OCI-LY1 (cell line): ENCODE results near the gene PSME1.

Experiments
- H2AFZ ChIP-seq: fragments of 200-600 bp; sonication (generic), shearing (Covaris generic); 2 replicates; pipeline ENCODE4 v1.6.0; 2014; ENCODE audit warnings: antibody characterized with exemption, mild to moderate bottlenecking, low read length
- H3F3A ChIP-seq: fragments of 200-600 bp; sonication (generic), shearing (Covaris generic); 2 replicates; pipeline ENCODE4 v1.6.0; 2014; ENCODE audit warnings: mild to moderate bottlenecking, antibody characterized with exemption, low read length, moderate library complexity; ENCODE audit not compliant: insufficient read depth
- H3K27ac ChIP-seq: fragments of 200-600 bp; sonication (generic); 2 replicates; pipeline ENCODE4 v1.5.1; 2014; ENCODE audit warnings: low read length, mixed run types, mild to moderate bottlenecking, low read depth; ENCODE audit not compliant: poor library complexity, severe bottlenecking
- H3K27me3 ChIP-seq: fragments of 200-600 bp; sonication (generic); 2 replicates; pipeline ENCODE4 v1.6.0; 2014; ENCODE audit warnings: antibody characterized with exemption, mild to moderate bottlenecking, low read length, moderate library complexity; ENCODE audit not compliant: insufficient read depth
- H3K36me3 ChIP-seq: fragments of 200-600 bp; sonication (generic); 2 replicates; pipeline ENCODE4 v1.6.1; 2014; ENCODE audit warnings: mild to moderate bottlenecking, antibody characterized with exemption, low read length, moderate library complexity, mixed read lengths; ENCODE audit not compliant: insufficient read depth
- H3K4me1 ChIP-seq: fragments of 200-600 bp; sonication (generic); 2 replicates; pipeline ENCODE4 v1.5.1; 2014; ENCODE audit warnings: mild to moderate bottlenecking, low read length, moderate library complexity; ENCODE audit not compliant: insufficient read depth, severe bottlenecking
- H3K4me2 ChIP-seq: fragments of 200-600 bp; sonication (generic), shearing (Covaris generic); 2 replicates; pipeline ENCODE4 v1.6.1; 2014; ENCODE audit warnings: low read length
- H3K4me3 ChIP-seq: fragments of 200-600 bp; sonication (generic); 2 replicates; pipeline ENCODE4 v1.5.1; 2014; ENCODE audit warnings: low read length, low read depth, mild to moderate bottlenecking, mixed read lengths; ENCODE audit not compliant: poor library complexity, severe bottlenecking
- H3K79me2 ChIP-seq: fragments of 200-600 bp; shearing (Covaris generic); 2 replicates; pipeline ENCODE4 v1.6.1; 2016; ENCODE audit warnings: mixed run types, low read length, mixed read lengths; ENCODE audit not compliant: insufficient read depth
- H3K9ac ChIP-seq: fragments of 200-600 bp; sonication (generic), shearing (Covaris generic); 2 replicates; pipeline ENCODE4 v1.6.1; 2014; ENCODE audit warnings: mild to moderate bottlenecking, low read length, mixed read lengths
- H3K9me2 ChIP-seq: fragments of 200-600 bp; sonication (generic), shearing (Covaris generic); 2 replicates; pipeline ENCODE4 v1.6.1; 2014; ENCODE audit warnings: low read depth, mild to moderate bottlenecking, low read length, mixed read lengths
- H3K9me3 ChIP-seq: fragments of 200-600 bp; shearing (Covaris generic); 2 replicates; pipeline ENCODE4 v1.6.1; 2014; ENCODE audit warnings: low read length, mixed read lengths
- H4K20me1 ChIP-seq: fragments of 200-600 bp; sonication (generic), shearing (Covaris generic); 2 replicates; pipeline ENCODE4 v1.6.0; 2016; ENCODE audit warnings: mild to moderate bottlenecking, low read length; ENCODE audit not compliant: insufficient read depth
- CTCF ChIP-seq: fragments of 200-600 bp; sonication (generic), shearing (Covaris generic); IDR thresholded peaks from 2 replicates; pipeline ENCODE4 v1.5.1; 2017; ENCODE audit warnings: mild to moderate bottlenecking, antibody characterized with exemption, low read length, moderate library complexity, mixed read lengths
- EZH2 ChIP-seq: fragments of 200-600 bp; sonication (generic), shearing (Covaris generic); IDR thresholded peaks from 2 replicates; pipeline ENCODE4 v1.8.0; 2017; ENCODE audit warnings: borderline replicate concordance, mixed run types, mild to moderate bottlenecking, antibody characterized with exemption, low read length, moderate library complexity, mixed read lengths

PSME1 gene

GRCh38 chr14:24126939-24127338 lies 9.1 kb upstream of the PSME1 start:
- H3K9me3 ChIP-seq = no peaks in the 10 kb centered on the region
- H3K27me3 ChIP-seq = no peaks in the 10 kb centered on the region
- no peaks in the 10 kb centered on the region for H4K20me1 ChIP-seq
- H3K4me3 ChIP-seq = no peak overlapping the region
- peaks cover 2% of the 10 kb centered on the region for H3K4me1 ChIP-seq
- H3F3A ChIP-seq = no peaks in the 10 kb centered on the region
- no peaks in the 10 kb centered on the region for H3K9me2 ChIP-seq
- H3K36me3 ChIP-seq = peaks cover 15% of the 10 kb centered on the region
- H2AFZ ChIP-seq = no peak overlapping the region
- no peak overlapping the region for H3K27ac ChIP-seq
- TF ChIP-seq CTCF (no peak), EZH2 (no peak)
- H3K79me2 ChIP-seq = no peaks in the 10 kb centered on the region
- no peak overlapping the region for H3K9ac ChIP-seq
- H3K4me2 ChIP-seq = no peak overlapping the region

GRCh38 chr14:24127673-24128072 lies 8.3 kb upstream of the PSME1 start:
- H3K4me2 ChIP-seq = no peak overlapping the region
- TF ChIP-seq CTCF = no peak
- no peak for TF ChIP-seq EZH2
- H3F3A ChIP-seq = no peaks in the 10 kb centered on the region
- no peaks in the 10 kb centered on the region for H3K9me2 ChIP-seq
- H3K27me3 ChIP-seq = no peaks in the 10 kb centered on the region
- no peak overlapping the region for H3K9ac ChIP-seq
- no peak overlapping the region for H3K27ac ChIP-seq
- peaks cover 10% of the 10 kb centered on the region for H3K4me1 ChIP-seq
- peaks cover 10% of the 10 kb centered on the region for H3K36me3 ChIP-seq
- H3K4me3 ChIP-seq = no peak overlapping the region
- no peaks in the 10 kb centered on the region for H3K79me2 ChIP-seq
- H4K20me1 ChIP-seq = no peaks in the 10 kb centered on the region
- no peak overlapping the region for H2AFZ ChIP-seq
- H3K9me3 ChIP-seq = no peaks in the 10 kb centered on the region

- H3K79me2 ChIP-seq = no peaks in the 10 kb centered on the region
- no peak for TF ChIP-seq EZH2
- TF ChIP-seq CTCF = no peak
- H3K9ac ChIP-seq = no peak overlapping the region
- no peaks in the 10 kb centered on the region for H4K20me1 ChIP-seq
- no peak overlapping the region for H3K4me3 ChIP-seq
- H3K4me1 ChIP-seq = peaks cover 12% of the 10 kb centered on the region
- H2AFZ ChIP-seq = no peak overlapping the region
- no peaks in the 10 kb centered on the region for H3K27me3 ChIP-seq
- H3K9me2 ChIP-seq = no peaks in the 10 kb centered on the region
- H3K9me3 ChIP-seq = no peaks in the 10 kb centered on the region
- H3K4me2 ChIP-seq = no peak overlapping the region
- H3K36me3 ChIP-seq = no peaks in the 10 kb centered on the region
- no peak overlapping the region for H3K27ac ChIP-seq
- no peaks in the 10 kb centered on the region for H3F3A ChIP-seq
Measured at GRCh38 chr14:24129410-24129998, 6.5 kb upstream of the PSME1 start.
